NCI-H2227 (cell line): ENCODE data around the gene CCM2L.
A peak's percentile ranks its signal among the peaks of the same experiment; 100 is the strongest.

Source experiments
- DNase-seq: peaks from one replicate; lab custom pipeline; 2025; ENCODE audit not compliant: unreplicated experiment; lab: John Stamatoyannopoulos, UW

Gene CCM2L

GRCh38 chr20:31991339-31991705, 18.9 kb upstream of the CCM2L start:
- DNase-seq, result no peak

GRCh38 chr20:31992086-31992485, 18.2 kb upstream of the CCM2L start:
- no peak for DNase-seq

GRCh38 chr20:31996996-31997395, 13.2 kb upstream of the CCM2L start:
- DNase-seq, result no peak

GRCh38 chr20:31998246-31998645, 12.0 kb upstream of the CCM2L start:
- DNase-seq, result no peak

GRCh38 chr20:32003325-32003724, 6.9 kb upstream of the CCM2L start:
- DNase-seq, result no peak

GRCh38 chr20:32004963-32005362, 5.3 kb upstream of the CCM2L start:
- peak; percentile 10 for DNase-seq

GRCh38 chr20:32006053-32006452, 4.2 kb upstream of the CCM2L start:
- no peak for DNase-seq

- DNase-seq, result peak; percentile 73
Measured at GRCh38 chr20:32006841-32007786, 3.1 kb upstream of the CCM2L start.

- no peak for DNase-seq
Measured at GRCh38 chr20:32007787-32008616, 2.2 kb upstream of the CCM2L start.

GRCh38 chr20:32009564-32009963, 674 bp upstream of the CCM2L start:
- DNase-seq, result no peak

- no peak for DNase-seq
Measured at GRCh38 chr20:32010666-32011065, 428 bp downstream of the CCM2L start.

- DNase-seq, result no peak
Measured at GRCh38 chr20:32012159-32012688, 2.0 kb downstream of the CCM2L start.

- no peak for DNase-seq
Measured at GRCh38 chr20:32013326-32013725, 3.1 kb downstream of the CCM2L start.

GRCh38 chr20:32017711-32018251, 7.5 kb downstream of the CCM2L start:
- peak; percentile 85 for DNase-seq

GRCh38 chr20:32018269-32019155, 8.3 kb downstream of the CCM2L start:
- DNase-seq, result peak; percentile 86

GRCh38 chr20:32019156-32019510, 8.9 kb downstream of the CCM2L start:
- DNase-seq, result peak; percentile 68

GRCh38 chr20:32019563-32020463, 9.6 kb downstream of the CCM2L start:
- peak; percentile 30 for DNase-seq

GRCh38 chr20:32021091-32021490, 10.9 kb downstream of the CCM2L start:
- no peak for DNase-seq

GRCh38 chr20:32024683-32025295, 14.6 kb downstream of the CCM2L start:
- DNase-seq, result no peak
